K562 (cell line): ENCODE measurements around the gene ST3GAL3. TPM values are rescaled to one million over a fixed set of nuclear protein-coding genes. Genes with fewer than 3 reads are reported as not detected.
A peak's percentile ranks its signal among the peaks of the same experiment; 100 is the strongest.

ENCODE experiments used
- DPF2 ChIP-seq: fragments of 450-650 bp; IDR thresholded peaks from 2 replicates; pipeline ENCODE4 v1.6.1; 2016
- KDM4B ChIP-seq, 2 experiments: fragments of 450-650 bp in 1 of 2; sonication (generic) in 1 of 2; IDR thresholded peaks; 2 replicates each; pipeline ENCODE4 v1.6.1; 2016 to 2017; ENCODE audit warnings: borderline replicate concordance in 2 of 2, antibody characterized with exemption in 1 of 2, low read depth in 1 of 2, mild to moderate bottlenecking in 1 of 2
- MXI1 ChIP-seq: IDR thresholded peaks from 2 replicates; pipeline ENCODE4 v1.6.1; 2011; ENCODE audit warnings: low read depth, mild to moderate bottlenecking, improper control_type of control experiment, low read length
- STAT5B ChIP-seq: fragments of 250-450 bp; sonication (Bioruptor Pico); IDR thresholded peaks from 2 replicates; pipeline ENCODE4 v1.8.0; 2021; ENCODE audit warnings: mild to moderate bottlenecking, inconsistent platforms
- polyA plus RNA-seq, 8 experiments: library from polyadenylated mRNA; depleted of rRNA in 4 of 8; stranded (reverse) in 5 of 8; unstranded in 3 of 8; fragments of >200 nt; fragmentation: Nextera tagmentation in 2 of 8; fragmentation: Illumina TruSeq in 1 of 8; extraction: Ambion mirVana in 2 of 8; extraction: Trizol in 1 of 8; gene quantifications; 2 replicates each; pipeline versions ENCODE4 v1.2.1 to v1.2.3, GENCODE V29; 2011 to 2014; ENCODE audit warnings: inconsistent platforms in 1 of 8, missing spikeins in 1 of 8
- total RNA-seq, 7 experiments: library from RNA; depleted of rRNA in 6 of 7; stranded (reverse); fragments of >200 nt in 6 of 7; fragmentation: Illumina TruSeq in 2 of 7; extraction: Trizol in 2 of 7; gene quantifications; 2 replicates each; pipeline versions ENCODE4 v1.2.1 to v1.2.3, GENCODE V29; 2011 to 2021; ENCODE audit warnings: low replicate concordance in 1 of 7
- TF ChIP-seq, protein P1 (sequence below): sonication (generic); formaldehyde crosslinking; IDR thresholded peaks from 2 replicates; pipeline ENCODE4 v1.9.0; 2022; ENCODE audit warnings: mild to moderate bottlenecking, missing genetic modification reagents
- TF ChIP-seq, protein P2 (sequence below): fragments of 450-650 bp; formaldehyde crosslinking; IDR thresholded peaks from 2 replicates; pipeline ENCODE4 v1.4.0; 2020; ENCODE audit warnings: mild to moderate bottlenecking, moderate library complexity
- TF ChIP-seq, protein P3 (sequence below): fragments of 200-800 bp; sonication (Bioruptor generic); IDR thresholded peaks from 2 replicates; pipeline ENCODE4 v1.6.1; 2017; ENCODE audit warnings: missing genetic modification characterization, missing compliant biosample characterization
- TF ChIP-seq, protein P4 (sequence below): fragments of 250-450 bp; sonication (Bioruptor Pico); IDR thresholded peaks from 2 replicates; pipeline ENCODE4 v1.4.0; 2020; ENCODE audit warnings: mild to moderate bottlenecking, moderate library complexity
- TF ChIP-seq, protein P5 (sequence below): fragments of 250-450 bp; sonication (Bioruptor Pico); IDR thresholded peaks from 2 replicates; pipeline ENCODE4 v1.4.0; 2020

Gene ST3GAL3
- total and polyA plus RNA-seq, 9 of the 15 experiments (the other 6 are each of a cell fraction or from before 2014, with no cell fraction given) = 1.2 to 18.9 (median 11.0) TPM

DNA sequence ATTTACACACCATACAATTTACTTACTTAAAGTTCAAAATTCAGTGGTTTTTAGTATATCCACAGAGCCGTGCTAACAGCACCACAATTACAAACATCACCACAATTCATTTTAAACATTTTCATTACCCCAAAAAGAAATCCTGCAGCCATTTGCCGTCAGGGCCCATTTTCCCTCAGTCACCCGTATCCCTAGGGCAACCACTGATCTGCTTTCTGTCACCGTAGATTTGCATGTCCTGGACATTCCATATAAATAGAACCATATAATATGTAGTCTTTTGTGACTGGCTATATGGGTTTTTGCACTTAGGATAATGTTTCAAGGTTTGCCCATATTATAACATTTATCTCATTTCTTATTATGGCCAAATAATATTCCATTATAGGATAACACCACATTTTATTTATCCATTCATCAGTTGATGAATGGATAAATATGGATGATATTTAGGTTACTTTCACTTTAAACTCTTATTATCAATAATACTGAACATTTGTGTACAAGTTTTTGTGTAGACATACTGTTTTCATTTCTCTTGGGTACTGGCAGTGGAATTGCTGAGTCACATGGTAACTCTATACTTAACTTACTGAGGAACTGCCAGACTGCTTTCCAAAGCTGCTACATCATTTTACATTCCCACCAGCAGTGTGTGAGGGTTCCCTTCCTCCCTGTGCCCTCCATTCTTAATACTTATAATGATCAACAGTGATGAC is 68.9 kb downstream of the ST3GAL3 start (continued):
- no peak for TF ChIP-seq STAT5B (CRISPR knock-in tag)
- TF ChIP-seq, protein P1, sequence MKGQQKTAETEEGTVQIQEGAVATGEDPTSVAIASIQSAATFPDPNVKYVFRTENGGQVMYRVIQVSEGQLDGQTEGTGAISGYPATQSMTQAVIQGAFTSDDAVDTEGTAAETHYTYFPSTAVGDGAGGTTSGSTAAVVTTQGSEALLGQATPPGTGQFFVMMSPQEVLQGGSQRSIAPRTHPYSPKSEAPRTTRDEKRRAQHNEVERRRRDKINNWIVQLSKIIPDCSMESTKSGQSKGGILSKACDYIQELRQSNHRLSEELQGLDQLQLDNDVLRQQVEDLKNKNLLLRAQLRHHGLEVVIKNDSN (CRISPR knock-in tag) = no peak
- TF ChIP-seq, protein P2, sequence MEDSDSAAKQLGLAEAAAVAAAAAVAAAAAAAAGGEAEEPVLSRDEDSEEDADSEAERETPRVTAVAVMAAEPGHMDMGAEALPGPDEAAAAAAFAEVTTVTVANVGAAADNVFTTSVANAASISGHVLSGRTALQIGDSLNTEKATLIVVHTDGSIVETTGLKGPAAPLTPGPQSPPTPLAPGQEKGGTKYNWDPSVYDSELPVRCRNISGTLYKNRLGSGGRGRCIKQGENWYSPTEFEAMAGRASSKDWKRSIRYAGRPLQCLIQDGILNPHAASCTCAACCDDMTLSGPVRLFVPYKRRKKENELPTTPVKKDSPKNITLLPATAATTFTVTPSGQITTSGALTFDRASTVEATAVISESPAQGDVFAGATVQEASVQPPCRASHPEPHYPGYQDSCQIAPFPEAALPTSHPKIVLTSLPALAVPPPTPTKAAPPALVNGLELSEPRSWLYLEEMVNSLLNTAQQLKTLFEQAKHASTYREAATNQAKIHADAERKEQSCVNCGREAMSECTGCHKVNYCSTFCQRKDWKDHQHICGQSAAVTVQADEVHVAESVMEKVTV (CRISPR knock-in tag) = no peak
- peak; percentile 76 for TF ChIP-seq DPF2
- TF ChIP-seq MXI1 = no peak
- TF ChIP-seq, protein P3, sequence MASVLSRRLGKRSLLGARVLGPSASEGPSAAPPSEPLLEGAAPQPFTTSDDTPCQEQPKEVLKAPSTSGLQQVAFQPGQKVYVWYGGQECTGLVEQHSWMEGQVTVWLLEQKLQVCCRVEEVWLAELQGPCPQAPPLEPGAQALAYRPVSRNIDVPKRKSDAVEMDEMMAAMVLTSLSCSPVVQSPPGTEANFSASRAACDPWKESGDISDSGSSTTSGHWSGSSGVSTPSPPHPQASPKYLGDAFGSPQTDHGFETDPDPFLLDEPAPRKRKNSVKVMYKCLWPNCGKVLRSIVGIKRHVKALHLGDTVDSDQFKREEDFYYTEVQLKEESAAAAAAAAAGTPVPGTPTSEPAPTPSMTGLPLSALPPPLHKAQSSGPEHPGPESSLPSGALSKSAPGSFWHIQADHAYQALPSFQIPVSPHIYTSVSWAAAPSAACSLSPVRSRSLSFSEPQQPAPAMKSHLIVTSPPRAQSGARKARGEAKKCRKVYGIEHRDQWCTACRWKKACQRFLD = no peak
- TF ChIP-seq, protein P4, sequence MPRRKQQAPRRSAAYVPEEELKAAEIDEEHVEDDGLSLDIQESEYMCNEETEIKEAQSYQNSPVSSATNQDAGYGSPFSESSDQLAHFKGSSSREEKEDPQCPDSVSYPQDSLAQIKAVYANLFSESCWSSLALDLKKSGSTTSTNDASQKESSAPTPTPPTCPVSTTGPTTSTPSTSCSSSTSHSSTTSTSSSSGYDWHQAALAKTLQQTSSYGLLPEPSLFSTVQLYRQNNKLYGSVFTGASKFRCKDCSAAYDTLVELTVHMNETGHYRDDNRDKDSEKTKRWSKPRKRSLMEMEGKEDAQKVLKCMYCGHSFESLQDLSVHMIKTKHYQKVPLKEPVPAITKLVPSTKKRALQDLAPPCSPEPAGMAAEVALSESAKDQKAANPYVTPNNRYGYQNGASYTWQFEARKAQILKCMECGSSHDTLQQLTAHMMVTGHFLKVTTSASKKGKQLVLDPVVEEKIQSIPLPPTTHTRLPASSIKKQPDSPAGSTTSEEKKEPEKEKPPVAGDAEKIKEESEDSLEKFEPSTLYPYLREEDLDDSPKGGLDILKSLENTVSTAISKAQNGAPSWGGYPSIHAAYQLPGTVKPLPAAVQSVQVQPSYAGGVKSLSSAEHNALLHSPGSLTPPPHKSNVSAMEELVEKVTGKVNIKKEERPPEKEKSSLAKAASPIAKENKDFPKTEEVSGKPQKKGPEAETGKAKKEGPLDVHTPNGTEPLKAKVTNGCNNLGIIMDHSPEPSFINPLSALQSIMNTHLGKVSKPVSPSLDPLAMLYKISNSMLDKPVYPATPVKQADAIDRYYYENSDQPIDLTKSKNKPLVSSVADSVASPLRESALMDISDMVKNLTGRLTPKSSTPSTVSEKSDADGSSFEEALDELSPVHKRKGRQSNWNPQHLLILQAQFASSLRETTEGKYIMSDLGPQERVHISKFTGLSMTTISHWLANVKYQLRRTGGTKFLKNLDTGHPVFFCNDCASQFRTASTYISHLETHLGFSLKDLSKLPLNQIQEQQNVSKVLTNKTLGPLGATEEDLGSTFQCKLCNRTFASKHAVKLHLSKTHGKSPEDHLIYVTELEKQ (CRISPR knock-in tag) = no peak
- 0 out of 4 replicates have a peak, but pooled peaks of 1 of the 2 experiments have one; percentile 35 for TF ChIP-seq KDM4B (IDR thresholded peaks at IDR 0.05; ENCODE audit: borderline replicate concordance in 2 of 2, low read depth in 1 of 2)
- TF ChIP-seq, protein P5, sequence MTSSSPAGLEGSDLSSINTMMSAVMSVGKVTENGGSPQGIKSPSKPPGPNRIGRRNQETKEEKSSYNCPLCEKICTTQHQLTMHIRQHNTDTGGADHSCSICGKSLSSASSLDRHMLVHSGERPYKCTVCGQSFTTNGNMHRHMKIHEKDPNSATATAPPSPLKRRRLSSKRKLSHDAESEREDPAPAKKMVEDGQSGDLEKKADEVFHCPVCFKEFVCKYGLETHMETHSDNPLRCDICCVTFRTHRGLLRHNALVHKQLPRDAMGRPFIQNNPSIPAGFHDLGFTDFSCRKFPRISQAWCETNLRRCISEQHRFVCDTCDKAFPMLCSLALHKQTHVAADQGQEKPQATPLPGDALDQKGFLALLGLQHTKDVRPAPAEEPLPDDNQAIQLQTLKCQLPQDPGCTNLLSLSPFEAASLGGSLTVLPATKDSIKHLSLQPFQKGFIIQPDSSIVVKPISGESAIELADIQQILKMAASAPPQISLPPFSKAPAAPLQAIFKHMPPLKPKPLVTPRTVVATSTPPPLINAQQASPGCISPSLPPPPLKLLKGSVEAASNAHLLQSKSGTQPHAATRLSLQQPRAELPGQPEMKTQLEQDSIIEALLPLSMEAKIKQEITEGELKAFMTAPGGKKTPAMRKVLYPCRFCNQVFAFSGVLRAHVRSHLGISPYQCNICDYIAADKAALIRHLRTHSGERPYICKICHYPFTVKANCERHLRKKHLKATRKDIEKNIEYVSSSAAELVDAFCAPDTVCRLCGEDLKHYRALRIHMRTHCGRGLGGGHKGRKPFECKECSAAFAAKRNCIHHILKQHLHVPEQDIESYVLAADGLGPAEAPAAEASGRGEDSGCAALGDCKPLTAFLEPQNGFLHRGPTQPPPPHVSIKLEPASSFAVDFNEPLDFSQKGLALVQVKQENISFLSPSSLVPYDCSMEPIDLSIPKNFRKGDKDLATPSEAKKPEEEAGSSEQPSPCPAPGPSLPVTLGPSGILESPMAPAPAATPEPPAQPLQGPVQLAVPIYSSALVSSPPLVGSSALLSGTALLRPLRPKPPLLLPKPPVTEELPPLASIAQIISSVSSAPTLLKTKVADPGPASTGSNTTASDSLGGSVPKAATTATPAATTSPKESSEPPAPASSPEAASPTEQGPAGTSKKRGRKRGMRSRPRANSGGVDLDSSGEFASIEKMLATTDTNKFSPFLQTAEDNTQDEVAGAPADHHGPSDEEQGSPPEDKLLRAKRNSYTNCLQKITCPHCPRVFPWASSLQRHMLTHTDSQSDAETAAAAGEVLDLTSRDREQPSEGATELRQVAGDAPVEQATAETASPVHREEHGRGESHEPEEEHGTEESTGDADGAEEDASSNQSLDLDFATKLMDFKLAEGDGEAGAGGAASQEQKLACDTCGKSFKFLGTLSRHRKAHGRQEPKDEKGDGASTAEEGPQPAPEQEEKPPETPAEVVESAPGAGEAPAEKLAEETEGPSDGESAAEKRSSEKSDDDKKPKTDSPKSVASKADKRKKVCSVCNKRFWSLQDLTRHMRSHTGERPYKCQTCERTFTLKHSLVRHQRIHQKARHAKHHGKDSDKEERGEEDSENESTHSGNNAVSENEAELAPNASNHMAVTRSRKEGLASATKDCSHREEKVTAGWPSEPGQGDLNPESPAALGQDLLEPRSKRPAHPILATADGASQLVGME (CRISPR knock-in tag) = no peak
